ENCODE measurements around the gene TSC22D4.

TSC22D4 gene

GRCh38 chr7:100433276-100433591 lies 45.8 kb downstream of the TSC22D4 start:
- Histone ChIP-seq H3K27ac (no peak overlapping the region), H3K79me2 (peaks cover 6% of the 10 kb centered on the region), H3K36me3 (ENCODE audit: control insufficient read depth, insufficient read depth, low read length) (no peaks in the 10 kb centered on the region), H3K4me2 (ENCODE audit: low read length) (no peak overlapping the region), H2AFZ (no peak overlapping the region), H3K27me3 (ENCODE audit: control insufficient read depth, insufficient read depth, low read length) (no peaks in the 10 kb centered on the region), H3K4me3 (ENCODE audit: low read depth, low read length) (no peak overlapping the region), H3K9me3 (ENCODE audit: control insufficient read depth, low read length) (no peaks in the 10 kb centered on the region), H3K9ac (no peak overlapping the region), H3K4me1 (peaks cover 32% of the 10 kb centered on the region)
- TF ChIP-seq CTCF (IDR thresholded peaks at IDR 0.05), result no peak

- Histone ChIP-seq H3K36me3 (ENCODE audit: control insufficient read depth, insufficient read depth, low read length) (no peaks in the 10 kb centered on the region), H3K27ac (peak overlapping the region; percentile 100), H3K9me3 (ENCODE audit: control insufficient read depth, low read length) (no peaks in the 10 kb centered on the region), H2AFZ (no peak overlapping the region), H3K9ac (no peak overlapping the region), H3K4me2 (ENCODE audit: low read length) (peak overlapping the region; percentile 53), H3K79me2 (peaks cover 6% of the 10 kb centered on the region), H3K4me1 (peaks cover 35% of the 10 kb centered on the region), H3K4me3 (ENCODE audit: low read depth, low read length) (peak overlapping the region; percentile 35), H3K27me3 (ENCODE audit: control insufficient read depth, insufficient read depth, low read length) (no peaks in the 10 kb centered on the region)
- no peak for TF ChIP-seq CTCF (IDR thresholded peaks at IDR 0.05)
Observed at GRCh38 chr7:100432621-100433275, 46.3 kb downstream of the TSC22D4 start.

- H3K9ac ChIP-seq, result no peak overlapping the region
Observed at GRCh38 chr7:100432053-100432452, 47.0 kb downstream of the TSC22D4 start.

GRCh38 chr7:100431286-100431735 lies 47.7 kb downstream of the TSC22D4 start:
- peaks cover 6% of the 10 kb centered on the region for H3K79me2 ChIP-seq
- no peaks in the 10 kb centered on the region for H3K36me3 ChIP-seq (ENCODE audit: control insufficient read depth, insufficient read depth, low read length)
- peaks cover 35% of the 10 kb centered on the region for H3K4me1 ChIP-seq
- no peak for TF ChIP-seq CTCF (IDR thresholded peaks at IDR 0.05)
- H3K9me3 ChIP-seq (ENCODE audit: control insufficient read depth, low read length), result no peaks in the 10 kb centered on the region
- peak overlapping the region; percentile 35 for H3K4me3 ChIP-seq (ENCODE audit: low read depth, low read length)
- H3K27ac ChIP-seq, result peak overlapping the region; percentile 100
- no peak overlapping the region for H3K9ac ChIP-seq
- peak overlapping the region; percentile 96 for H3K4me2 ChIP-seq (ENCODE audit: low read length)
- no peak overlapping the region for H2AFZ ChIP-seq
- no peaks in the 10 kb centered on the region for H3K27me3 ChIP-seq (ENCODE audit: control insufficient read depth, insufficient read depth, low read length)

More at GRCh38 chr7:100432053-100432452, 47.0 kb downstream of the TSC22D4 start:
- H3K79me2 ChIP-seq, result peaks cover 6% of the 10 kb centered on the region
- H3K36me3 ChIP-seq (ENCODE audit: control insufficient read depth, insufficient read depth, low read length), result no peaks in the 10 kb centered on the region
- no peak overlapping the region for H2AFZ ChIP-seq
- H3K27ac ChIP-seq, result peak overlapping the region; percentile 100
- H3K4me3 ChIP-seq (ENCODE audit: low read depth, low read length), result peak overlapping the region; percentile 35
- H3K9me3 ChIP-seq (ENCODE audit: control insufficient read depth, low read length), result no peaks in the 10 kb centered on the region
- peak overlapping the region; percentile 53 for H3K4me2 ChIP-seq (ENCODE audit: low read length)
- peaks cover 35% of the 10 kb centered on the region for H3K4me1 ChIP-seq
- H3K27me3 ChIP-seq (ENCODE audit: control insufficient read depth, insufficient read depth, low read length), result no peaks in the 10 kb centered on the region
- TF ChIP-seq CTCF (IDR thresholded peaks at IDR 0.05), result no peak

All from parathyroid adenoma (tissue), 2 donors.